Ectodermal cell (in vitro differentiated cells): Measurements from ENCODE around the gene B4GALT3. TPM values are rescaled to one million over a fixed set of nuclear protein-coding genes. Genes with fewer than 3 reads are reported as not detected.
"Not testable (repeated sequence)": the region's sequence is repeated elsewhere in the genome, so short reads cannot be mapped to it uniquely, and the experiment has no call there.

Experiments used
- H3K27ac ChIP-seq: 2 replicates; pipeline ENCODE4 v1.7.0; 2013; ENCODE audit warnings: mild to moderate bottlenecking, low read depth, low read length; ENCODE audit not compliant: insufficient read depth, poor library complexity, severe bottlenecking
- H3K27me3 ChIP-seq: 2 replicates; pipeline ENCODE4 v1.7.0; 2013; ENCODE audit warnings: mild to moderate bottlenecking, low read length; ENCODE audit not compliant: insufficient read depth, control insufficient read depth, poor library complexity, severe bottlenecking
- H3K36me3 ChIP-seq: one replicate; pipeline ENCODE4 v1.7.0; 2013; ENCODE audit warnings: low read length; ENCODE audit not compliant: control insufficient read depth, insufficient read depth
- H3K4me1 ChIP-seq: one replicate; pipeline ENCODE4 v1.7.0; 2013; ENCODE audit warnings: low read length; ENCODE audit not compliant: control insufficient read depth, insufficient read depth
- H3K4me3 ChIP-seq: 2 replicates; pipeline ENCODE4 v1.7.0; 2013; ENCODE audit warnings: low read depth, low read length, control low read depth; ENCODE audit not compliant: insufficient read depth
- H3K9me3 ChIP-seq: 2 replicates; pipeline ENCODE4 v1.7.0; 2013; ENCODE audit warnings: mild to moderate bottlenecking, low read length, moderate library complexity; ENCODE audit not compliant: control insufficient read depth
- WGBS, 2 experiments: methylation state at CpG; one replicate each; pipeline ENCODE4 v1.1.7; 2013; ENCODE audit warnings: missing lambda C conversion rate in 2 of 2; 5-methylcytosine and 5-hydroxymethylcytosine counted together
- polyA plus RNA-seq, 4 experiments: library from polyadenylated mRNA; stranded (reverse); fragments of 50-300 nt; gene quantifications; one replicate each; pipeline ENCODE4 v1.2.3, GENCODE V29; 2013

Gene B4GALT3
- 43.5 TPM for polyA plus RNA-seq (2013, experiment 1 of 4)
- 38.2 TPM for polyA plus RNA-seq (2013, experiment 2 of 4)
- polyA plus RNA-seq (2013, experiment 3 of 4): 37.0 TPM
- 43.3 TPM for polyA plus RNA-seq (2013, experiment 4 of 4)

DNA sequence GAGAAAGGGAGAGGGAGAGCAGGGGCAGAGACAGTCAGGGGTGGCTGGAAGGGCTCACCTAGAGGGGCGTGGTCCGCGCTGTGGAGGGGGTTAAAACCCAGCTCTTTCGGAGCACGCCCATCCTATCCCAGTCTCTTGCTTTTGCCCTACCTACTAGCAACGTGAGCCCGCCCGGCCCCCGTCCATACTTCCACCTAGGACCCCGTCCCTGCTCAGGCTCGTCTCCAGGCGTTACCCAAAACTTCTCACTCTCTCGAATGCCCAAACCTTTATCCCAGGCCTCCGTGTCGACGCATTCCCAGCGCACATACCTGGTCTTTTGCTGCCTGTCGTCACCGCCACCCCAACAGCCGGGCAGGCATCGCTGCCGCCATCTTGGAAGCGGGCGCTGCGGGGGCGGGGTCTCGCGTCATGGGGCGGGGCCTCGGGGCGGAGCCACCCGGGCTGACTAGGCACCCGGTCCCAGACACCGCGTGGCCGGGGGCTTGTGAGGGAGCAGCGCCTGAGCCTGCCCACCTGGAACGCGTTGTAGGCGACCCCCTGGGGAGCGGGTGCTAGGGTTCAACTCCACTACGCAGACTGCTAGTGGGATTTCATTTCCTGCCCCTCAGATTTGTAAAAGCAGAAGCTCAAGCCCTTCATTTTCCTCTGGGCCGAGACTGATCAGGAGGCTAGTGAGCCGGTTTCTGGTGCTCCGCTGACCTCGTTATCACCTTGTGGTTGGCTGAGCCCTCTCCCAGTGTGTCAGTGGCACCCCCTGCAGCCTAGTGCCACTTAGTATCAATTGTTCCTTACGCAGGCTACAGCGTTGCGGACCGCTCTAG, at the start of gene B4GALT3:
Gene B4GALT3, minus strand, starts transcription at position 396 of the 824 bp plus-strand sequence. CDS start 1,447 bp downstream, outside the sequence.
- 2% methylated on average over 50 of the region's 50 CpGs for WGBS, 2 experiments
- peak within 1 kb of the TSS; percentile 74 for H3K4me3 ChIP-seq
- H3K27ac ChIP-seq: peak within 1 kb of the TSS; percentile 51
- no peaks in the 10 kb centered on the region for H3K27me3 ChIP-seq
- no peaks in the 10 kb centered on the region for H3K4me1 ChIP-seq
- no peaks in the 10 kb centered on the region for H3K9me3 ChIP-seq
- peaks cover 23% of the 10 kb centered on the region for H3K36me3 ChIP-seq

GRCh38 chr1:161226759-161227158, 49.5 kb upstream of the B4GALT3 start:
- H3K4me3 ChIP-seq: peak overlapping the region; percentile 57
- no peaks in the 10 kb centered on the region for H3K9me3 ChIP-seq
- no peaks in the 10 kb centered on the region for H3K27me3 ChIP-seq
- 75 to 85% methylated on average over 3 of the region's 3 CpGs for WGBS, 2 experiments
- H3K36me3 ChIP-seq: no peaks in the 10 kb centered on the region
- H3K27ac ChIP-seq: no peak overlapping the region
- peaks cover 4% of the 10 kb centered on the region for H3K4me1 ChIP-seq

DNA sequence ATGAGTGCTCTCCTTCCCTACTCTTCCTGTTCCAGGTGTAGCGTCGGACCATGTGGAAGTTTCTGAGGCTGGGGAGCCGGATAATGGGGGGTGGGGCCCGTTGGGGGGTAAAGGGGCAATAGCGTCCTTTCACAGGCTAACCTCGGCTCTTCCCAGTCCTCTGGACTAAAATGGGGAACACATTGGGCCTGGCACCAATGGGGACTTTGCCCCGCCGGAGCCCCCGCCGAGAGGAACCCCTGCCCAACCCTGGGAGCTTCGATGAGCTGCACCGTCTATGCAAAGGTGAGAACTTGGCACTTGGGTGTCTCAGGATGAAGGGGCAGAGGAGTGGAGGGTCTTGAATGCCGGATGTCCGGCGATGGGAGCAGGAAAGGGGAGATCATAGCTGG, 49.0 kb upstream of the B4GALT3 start:
- no peaks in the 10 kb centered on the region for H3K36me3 ChIP-seq
- 18 to 20% methylated on average over 15 of the region's 15 CpGs for WGBS, 2 experiments
- H3K27ac ChIP-seq: no peak overlapping the region
- peaks cover 4% of the 10 kb centered on the region for H3K4me1 ChIP-seq
- H3K27me3 ChIP-seq: no peaks in the 10 kb centered on the region
- H3K9me3 ChIP-seq: no peaks in the 10 kb centered on the region
- peak overlapping the region; percentile 57 for H3K4me3 ChIP-seq

- H3K27ac ChIP-seq: no peak within 1 kb of the TSS
- peaks cover 4% of the 10 kb centered on the region for H3K4me1 ChIP-seq
- no peaks in the 10 kb centered on the region for H3K27me3 ChIP-seq
- WGBS, 2 experiments: 9 to 10% methylated on average over 16 of the region's 16 CpGs
- no peaks in the 10 kb centered on the region for H3K36me3 ChIP-seq
- H3K4me3 ChIP-seq: peak within 1 kb of the TSS; percentile 57
- H3K9me3 ChIP-seq: no peaks in the 10 kb centered on the region
These were observed 48.4 kb upstream of the B4GALT3 start, which contains the start of gene TOMM40L for GRCh38 chr1:161225534-161226319. TOMM40L (plus strand) TSS chr1:161226060; CDS start chr1:161226490, 430 bp downstream.

DNA sequence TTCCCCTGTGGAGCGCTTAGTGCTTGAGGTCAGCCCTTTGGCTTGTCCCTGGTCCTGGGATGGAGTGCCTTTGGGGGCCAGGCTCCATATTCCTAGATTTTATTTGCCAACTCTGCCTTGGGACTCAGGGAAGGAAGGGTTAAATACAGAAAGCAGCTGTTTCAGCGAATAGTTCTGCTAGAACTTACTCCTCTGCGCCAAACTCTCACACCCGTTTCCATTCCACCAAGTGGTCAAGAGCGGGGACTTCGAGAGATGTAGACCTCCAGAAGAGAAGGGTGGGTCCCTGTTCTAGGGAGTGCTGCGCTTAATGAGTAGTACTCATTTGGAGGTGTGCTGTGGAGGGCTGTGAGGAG, 47.8 kb upstream of the B4GALT3 start:
- Histone ChIP-seq H3K36me3 (no peaks in the 10 kb centered on the region), H3K27ac (no peak overlapping the region), H3K4me1 (peaks cover 4% of the 10 kb centered on the region), H3K27me3 (no peaks in the 10 kb centered on the region), H3K9me3 (no peaks in the 10 kb centered on the region), H3K4me3 (no peak overlapping the region)
- WGBS, 2 experiments: 92% methylated on average over 7 of the region's 7 CpGs

GRCh38 chr1:161224695-161225087, 47.4 kb upstream of the B4GALT3 start:
- 89 to 92% methylated on average over 13 of the region's 13 CpGs for WGBS, 2 experiments
- not testable (repeated sequence) for H3K27ac ChIP-seq, H3K4me1 ChIP-seq, H3K27me3 ChIP-seq, H3K9me3 ChIP-seq, H3K4me3 ChIP-seq, H3K36me3 ChIP-seq

DNA sequence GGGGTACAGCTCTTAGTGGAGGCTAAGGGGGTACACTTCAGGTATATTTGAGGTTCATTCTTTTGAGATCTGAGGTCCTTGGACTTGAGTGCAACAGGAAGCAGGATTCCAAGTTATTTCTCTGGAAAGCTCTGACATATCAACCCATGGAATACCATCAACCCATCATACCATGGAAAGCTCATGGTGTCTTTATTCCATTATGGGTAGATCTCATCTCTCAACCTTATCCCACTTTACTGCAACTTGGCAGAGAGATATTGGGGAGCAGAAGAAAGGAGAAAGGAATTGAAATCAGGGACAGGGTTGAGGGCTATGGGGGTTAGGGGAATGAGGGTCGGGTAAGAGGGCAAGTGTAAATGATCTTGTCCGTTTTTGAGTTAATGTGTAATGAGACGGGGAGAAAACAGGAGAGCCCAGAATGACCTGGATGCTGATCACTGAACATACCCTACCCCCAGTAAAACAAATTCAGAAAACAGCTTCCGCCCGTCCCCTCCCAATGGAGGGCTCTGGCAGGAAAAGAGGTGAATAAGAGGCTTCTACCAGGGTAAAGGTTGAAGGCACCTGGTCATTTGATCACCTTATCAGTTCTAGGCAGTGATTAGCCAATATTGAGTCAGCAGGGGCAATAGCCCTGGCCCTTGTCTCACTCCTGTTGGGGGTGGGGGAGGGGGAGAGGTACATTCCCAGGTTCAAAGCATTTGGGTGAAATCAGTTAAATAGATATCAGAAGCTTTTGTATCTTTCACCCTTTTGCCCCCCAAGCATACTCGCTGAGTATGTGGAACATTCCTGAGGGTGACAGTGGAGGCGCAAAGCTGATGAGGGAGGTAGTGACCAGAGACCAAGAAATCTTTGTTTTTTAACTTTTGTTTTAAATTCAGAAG, 46.7 kb upstream of the B4GALT3 start:
- Histone ChIP-seq H3K27ac (no peak overlapping the region), H3K4me1 (peaks cover 4% of the 10 kb centered on the region), H3K9me3 (no peaks in the 10 kb centered on the region), H3K27me3 (no peaks in the 10 kb centered on the region), H3K4me3 (no peak overlapping the region), H3K36me3 (no peaks in the 10 kb centered on the region)
- WGBS, 2 experiments: 91 to 99% methylated on average over 6 to 7 of the region's 7 CpGs

DNA sequence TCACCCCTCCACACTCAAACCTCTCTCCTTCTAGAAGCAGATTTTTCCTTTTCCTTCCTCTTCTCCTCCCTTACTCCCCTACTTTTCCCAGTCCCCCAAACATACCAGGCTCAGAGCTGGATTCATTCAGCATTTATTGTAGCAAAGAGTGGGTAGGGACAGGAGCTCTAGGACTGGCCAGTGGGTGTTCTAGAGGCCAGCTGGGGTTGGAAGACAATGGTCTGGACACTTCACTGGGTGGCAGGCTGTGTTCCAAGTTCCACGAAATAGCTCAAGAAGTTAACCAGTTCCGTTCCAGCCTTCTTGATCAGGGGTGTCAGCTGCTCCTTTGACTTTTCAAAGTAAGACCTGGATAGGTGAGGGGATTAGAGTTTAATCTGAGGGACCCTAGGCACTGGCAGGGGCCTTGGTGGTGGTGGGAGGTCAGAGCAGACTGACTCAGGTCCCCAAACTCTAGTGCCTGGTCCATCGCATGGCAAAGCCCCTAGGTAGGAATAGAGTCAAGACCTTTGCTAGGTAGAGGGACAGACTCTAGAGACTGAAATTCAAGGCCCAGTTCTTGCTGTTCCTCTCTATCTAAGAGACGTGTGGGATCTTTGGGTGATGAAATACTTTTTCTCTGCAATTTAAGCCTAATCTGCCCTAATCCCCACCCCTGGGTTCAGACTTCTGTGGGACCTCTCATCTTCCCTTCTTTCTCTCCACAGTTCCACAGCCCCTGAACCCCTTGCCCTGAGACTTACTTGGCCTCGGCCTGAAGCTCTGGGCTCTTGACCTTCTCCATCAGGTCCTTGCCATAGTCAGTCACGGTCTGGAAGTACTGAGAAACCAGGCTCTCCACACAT, 45.1 kb upstream of the B4GALT3 start:
- Histone ChIP-seq H3K27me3 (no peaks in the 10 kb centered on the region), H3K9me3 (no peaks in the 10 kb centered on the region), H3K36me3 (no peaks in the 10 kb centered on the region), H3K4me3 (no peak overlapping the region), H3K4me1 (peaks cover 4% of the 10 kb centered on the region), H3K27ac (no peak overlapping the region)
- WGBS, 2 experiments: 91% methylated on average over 6 of the region's 6 CpGs

GRCh38 chr1:161220002-161220401, 42.7 kb upstream of the B4GALT3 start:
- WGBS, 2 experiments: 92 to 96% methylated on average over 5 of the region's 5 CpGs
- no peak overlapping the region for H3K27ac ChIP-seq
- no peaks in the 10 kb centered on the region for H3K27me3 ChIP-seq
- no peaks in the 10 kb centered on the region for H3K4me1 ChIP-seq
- H3K9me3 ChIP-seq: no peaks in the 10 kb centered on the region
- no peak overlapping the region for H3K4me3 ChIP-seq
- H3K36me3 ChIP-seq: no peaks in the 10 kb centered on the region
